Measurements from ENCODE around the gene ECE1.

DNA sequence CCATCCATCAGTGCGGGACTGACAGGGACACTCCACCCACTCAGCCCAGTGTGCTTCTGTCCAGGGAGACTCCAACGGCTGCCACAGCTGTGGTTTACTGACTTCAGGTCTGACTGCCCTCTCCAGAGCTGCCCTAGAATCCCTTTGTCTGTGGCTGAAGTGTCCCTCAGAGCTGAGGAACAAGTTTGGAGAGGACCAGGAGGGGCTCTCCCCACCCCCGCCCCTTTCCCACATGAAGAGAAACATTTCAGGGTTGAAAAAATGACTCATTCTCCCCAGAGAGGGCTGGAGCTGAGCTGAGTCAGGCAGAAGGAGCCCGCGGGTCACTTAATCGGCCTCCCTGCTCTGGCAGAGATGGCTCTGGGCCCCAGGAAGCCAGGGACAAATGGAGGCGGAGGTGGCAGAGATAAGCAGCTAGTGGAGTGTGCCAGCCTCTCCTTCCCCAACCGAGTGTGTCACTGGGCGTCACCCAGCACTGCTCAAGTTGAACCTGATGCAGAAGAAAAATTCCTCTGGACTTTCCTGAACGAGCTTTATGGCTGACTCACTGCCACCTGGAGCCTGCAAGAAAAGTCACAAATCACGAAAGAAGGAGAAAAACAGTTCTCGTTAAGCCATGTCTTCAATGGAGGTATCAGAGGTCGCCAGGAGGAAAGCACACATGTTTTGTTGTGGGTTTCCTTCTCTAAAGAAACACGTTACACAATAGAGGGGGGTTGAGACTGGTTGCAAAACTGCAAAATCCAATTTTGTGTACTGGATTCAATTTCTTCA is 34.3 kb upstream of the ECE1 start:
- TF ChIP-seq, protein P1, sequence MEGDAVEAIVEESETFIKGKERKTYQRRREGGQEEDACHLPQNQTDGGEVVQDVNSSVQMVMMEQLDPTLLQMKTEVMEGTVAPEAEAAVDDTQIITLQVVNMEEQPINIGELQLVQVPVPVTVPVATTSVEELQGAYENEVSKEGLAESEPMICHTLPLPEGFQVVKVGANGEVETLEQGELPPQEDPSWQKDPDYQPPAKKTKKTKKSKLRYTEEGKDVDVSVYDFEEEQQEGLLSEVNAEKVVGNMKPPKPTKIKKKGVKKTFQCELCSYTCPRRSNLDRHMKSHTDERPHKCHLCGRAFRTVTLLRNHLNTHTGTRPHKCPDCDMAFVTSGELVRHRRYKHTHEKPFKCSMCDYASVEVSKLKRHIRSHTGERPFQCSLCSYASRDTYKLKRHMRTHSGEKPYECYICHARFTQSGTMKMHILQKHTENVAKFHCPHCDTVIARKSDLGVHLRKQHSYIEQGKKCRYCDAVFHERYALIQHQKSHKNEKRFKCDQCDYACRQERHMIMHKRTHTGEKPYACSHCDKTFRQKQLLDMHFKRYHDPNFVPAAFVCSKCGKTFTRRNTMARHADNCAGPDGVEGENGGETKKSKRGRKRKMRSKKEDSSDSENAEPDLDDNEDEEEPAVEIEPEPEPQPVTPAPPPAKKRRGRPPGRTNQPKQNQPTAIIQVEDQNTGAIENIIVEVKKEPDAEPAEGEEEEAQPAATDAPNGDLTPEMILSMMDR (IDR thresholded peaks at IDR 0.05) = peak in 1 of 6 experiments; percentile 2
- peak in 1 of 2 donors; percentile 40 for TF ChIP-seq POLR2A (IDR thresholded peaks at IDR 0.05)
